HepG2 (cell line): ENCODE data around the gene HYOU1. TPM values are rescaled to one million over a fixed set of nuclear protein-coding genes. Genes with fewer than 3 reads are reported as not detected.

Experiments
- ARNT2 ChIP-seq: sonication (generic); formaldehyde crosslinking; IDR thresholded peaks from 2 replicates; pipeline ENCODE4 v1.8.0; 2022; ENCODE audit warnings: mild to moderate bottlenecking, low read depth, missing genetic modification reagents, moderate library complexity
- DNMT3B ChIP-seq: conservative IDR thresholded peaks from 2 replicates; pipeline ENCODE4 v1.6.1; 2016; ENCODE audit warnings: missing biosample characterization, control low read depth
- HMG20B ChIP-seq: conservative IDR thresholded peaks from 2 replicates; pipeline ENCODE4 v1.6.1; 2016; ENCODE audit warnings: missing genetic modification reagents, missing compliant biosample characterization
- HNF1A ChIP-seq, 2 experiments: sonication (generic) in 1 of 2; formaldehyde crosslinking in 1 of 2; IDR thresholded peaks; 2 replicates each; pipeline versions ENCODE4 v1.4.0 to v1.6.1; 2016 to 2020; ENCODE audit warnings: borderline replicate concordance in 1 of 2, low read depth in 1 of 2, mild to moderate bottlenecking in 1 of 2, missing genetic modification reagents in 1 of 2
- PITX1 ChIP-seq: sonication (generic); formaldehyde crosslinking; IDR thresholded peaks from 2 replicates; pipeline ENCODE4 v1.5.1; 2020; ENCODE audit warnings: mild to moderate bottlenecking, missing genetic modification reagents
- SRSF1 ChIP-seq: fragments of 200-400 bp; formaldehyde crosslinking; optimal IDR thresholded peaks from 2 replicates; pipeline ENCODE3; 2017; ENCODE audit warnings: mild to moderate bottlenecking, low read depth, low read length, moderate library complexity
- STAG1 ChIP-seq: sonication (generic); formaldehyde crosslinking; IDR thresholded peaks from 2 replicates; pipeline ENCODE4 v1.4.0; 2020; ENCODE audit warnings: missing genetic modification reagents
- TBX2 ChIP-seq: sonication (generic); formaldehyde crosslinking; IDR thresholded peaks from 2 replicates; pipeline ENCODE4 v1.5.0; 2020; ENCODE audit warnings: missing genetic modification reagents, mild to moderate bottlenecking, borderline replicate concordance
- ZNF18 ChIP-seq: sonication (generic); formaldehyde crosslinking; IDR thresholded peaks from 2 replicates; pipeline ENCODE4 v1.8.0; 2022; ENCODE audit warnings: mild to moderate bottlenecking, missing genetic modification reagents; ENCODE audit not compliant: insufficient replicate concordance
- ZNF234 ChIP-seq: sonication (generic); formaldehyde crosslinking; conservative IDR thresholded peaks from 2 replicates; pipeline ENCODE4 v1.5.1; 2020; ENCODE audit warnings: mild to moderate bottlenecking, missing genetic modification reagents
- ZNF281 ChIP-seq: sonication (generic); formaldehyde crosslinking; IDR thresholded peaks from 2 replicates; pipeline ENCODE4 v1.4.0; 2020; ENCODE audit warnings: missing genetic modification reagents, borderline replicate concordance
- ZNF703 ChIP-seq: sonication (generic); formaldehyde crosslinking; IDR thresholded peaks from 2 replicates; pipeline ENCODE4 v1.5.1; 2020; ENCODE audit warnings: missing genetic modification reagents, mild to moderate bottlenecking, moderate library complexity, borderline replicate concordance
- polyA plus RNA-seq, 8 experiments: library from polyadenylated mRNA; depleted of rRNA in 3 of 8; stranded (reverse) in 7 of 8; unstranded in 1 of 8; fragments of >200 nt; fragmentation: Illumina TruSeq in 4 of 8; extraction: Trizol in 4 of 8; gene quantifications; 2 replicates each; pipeline versions ENCODE4 v1.2.1 to v1.2.3, GENCODE V29; 2011 to 2016; ENCODE audit warnings: low read depth in 4 of 8, missing spikeins in 1 of 8, mixed read lengths in 1 of 8; ENCODE audit not compliant: insufficient read depth in 1 of 8
- total RNA-seq, 5 experiments: library from RNA; depleted of rRNA; stranded (reverse); fragments of >200 nt; fragmentation: Illumina TruSeq; extraction: Trizol; gene quantifications; 2 replicates each; pipeline ENCODE4 v1.2.3, GENCODE V29; 2016; ENCODE audit warnings: low read depth in 1 of 5

HYOU1 gene
- total and polyA plus RNA-seq, 2 of the 13 experiments (the other 11 are each of a cell fraction or from before 2014, with no cell fraction given) = 127 to 155 TPM

GRCh38 chr11:119018074-119018938 is 38.7 kb downstream of the HYOU1 start, which contains the start of the genes RPS25 and TRAPPC4 (continued):
- TF ChIP-seq SRSF1 (peak; percentile 84), DNMT3B (CRISPR knock-in tag) (no peak; the same call in 1 of the 2 replicates), ZNF234 (CRISPR knock-in tag) (no peak), ZNF18 (CRISPR knock-in tag) (peak; percentile 62), ZNF703 (no peak), ZNF281 (CRISPR knock-in tag) (no peak), STAG1 (CRISPR knock-in tag) (0 out of 2 replicates have a peak, but pooled peaks have one; percentile 10), ARNT2 (CRISPR knock-in tag) (peak; percentile 87), PITX1 (peak; percentile 36; the same call in 1 of the 2 replicates), HMG20B (CRISPR knock-in tag) (no peak; the same call in 1 of the 2 replicates), HNF1A (IDR thresholded peaks at IDR 0.05; ENCODE audit: low read depth) (no peak; the same call in 1 of the 2 replicates), HNF1A (CRISPR knock-in tag; IDR thresholded peaks at IDR 0.05; ENCODE audit: borderline replicate concordance) (peak; percentile 68; the same call in 1 of the 2 replicates), TBX2 (CRISPR knock-in tag) (no peak; the same call in 1 of the 2 replicates)
